ENCODE data around the gene C9. TPM values are rescaled to one million over a fixed set of nuclear protein-coding genes. Genes with fewer than 3 reads are reported as not detected.
"Not testable (repeated sequence)": the region's sequence is repeated elsewhere in the genome, so short reads cannot be mapped to it uniquely, and the experiment has no call there.

Gene C9
- total RNA-seq, 5 donors from 2014 or later (not counting 1 experiment from before 2014, with no cell fraction given) = 0.41 to 0.59 (median 0.44) TPM; not detected in 2

- WGBS (ENCODE audit: insufficient coverage) = 85% methylated on average over 3 of the region's 4 CpGs
- no peaks in the 10 kb centered on the region for H3K9me3 ChIP-seq
- H3K4me1 ChIP-seq (ENCODE audit: control insufficient read depth in 1 of 2, extremely low read depth in 1 of 2, insufficient read depth in 2 of 2, low read length in 2 of 2) = no peaks in the 10 kb centered on the region
- DNase-seq (no peak), ATAC-seq (replicated peaks in 1 of 4) (no peak)
- H3K36me3 ChIP-seq (ENCODE audit: control insufficient read depth in 2 of 2, extremely low read depth in 1 of 2, insufficient read depth in 1 of 2, low read length in 1 of 2) = no peaks in the 10 kb centered on the region
- Mint-ChIP-seq H3K27ac (no peak overlapping the region), H3K9me3 (peaks cover 23 to 31% (median 29%) of the 10 kb centered on the region in 3 donors), H3K4me3 (no peak overlapping the region), H3K27me3 (peaks cover 10 to 14% of the 10 kb centered on the region in 2 donors), H3K36me3 (no peaks in the 10 kb centered on the region), H3K4me1 (no peaks in the 10 kb centered on the region)
- H3K27me3 ChIP-seq (replicated peaks in 1 of 2; ENCODE audit: control insufficient read depth in 2 of 2, extremely low read depth in 1 of 2, insufficient read depth in 2 of 2, low read length in 1 of 2) = no peaks in the 10 kb centered on the region
- no peak overlapping the region for H3K4me3 ChIP-seq (ENCODE audit: control insufficient read depth in 1 of 2, extremely low read depth in 1 of 2, low read length in 1 of 2)
- ChIA-PET CTCF (no interaction called here), POLR2A (interaction anchor here in 1 of 2 donors (0.7 kb wide), 1 partner anchor 10 kb away, joined by 3 read pairs; no protein-coding TSS in a partner anchor)
- no peak overlapping the region for H3K27ac ChIP-seq (ENCODE audit: low read length)
Measured at GRCh38 chr5:39349484-39349883, 14.8 kb downstream of the C9 start.

- Histone ChIP-seq H3K4me1 (ENCODE audit: control insufficient read depth in 1 of 2, extremely low read depth in 1 of 2, insufficient read depth in 2 of 2, low read length in 2 of 2) (peaks cover 0 to 6% of the 10 kb centered on the region in 2 experiments), H3K9me3 (no peaks in the 10 kb centered on the region), H3K27me3 (replicated peaks in 1 of 2; ENCODE audit: control insufficient read depth in 2 of 2, extremely low read depth in 1 of 2, insufficient read depth in 2 of 2, low read length in 1 of 2) (peaks cover 0 to 6% of the 10 kb centered on the region in 2 experiments), H3K4me3 (ENCODE audit: control insufficient read depth in 1 of 2, extremely low read depth in 1 of 2, low read length in 1 of 2) (no peak overlapping the region), H3K27ac (ENCODE audit: low read length) (no peak overlapping the region), H3K36me3 (ENCODE audit: control insufficient read depth in 2 of 2, extremely low read depth in 1 of 2, insufficient read depth in 1 of 2, low read length in 1 of 2) (no peaks in the 10 kb centered on the region)
- H3K9me3 Mint-ChIP-seq = peaks cover 0 to 17% (median 0%) of the 10 kb centered on the region in 3 donors
- ATAC-seq (replicated peaks in 1 of 4) (no peak), DNase-seq (no peak)
- POLR2A ChIA-PET = no interaction called here
- H3K4me3 Mint-ChIP-seq = no peak overlapping the region
- H3K27me3 Mint-ChIP-seq = peaks cover 27 to 33% of the 10 kb centered on the region in 2 donors
- CTCF ChIA-PET = no interaction called here
- H3K27ac Mint-ChIP-seq = no peak overlapping the region
- H3K4me1 Mint-ChIP-seq = no peaks in the 10 kb centered on the region
- H3K36me3 Mint-ChIP-seq = peaks cover 3% of the 10 kb centered on the region
- 100% methylated on average over 1 of the region's 1 CpG for WGBS (ENCODE audit: insufficient coverage)
Measured at GRCh38 chr5:39342460-39342859, 21.8 kb downstream of the C9 start.

GRCh38 chr5:39341896-39342295 is 22.4 kb downstream of the C9 start:
- CTCF ChIA-PET = no interaction called here

GRCh38 chr5:39340506-39340905 is 23.8 kb downstream of the C9 start:
- H3K4me1 ChIP-seq (ENCODE audit: control insufficient read depth in 1 of 2, extremely low read depth in 1 of 2, insufficient read depth in 2 of 2, low read length in 2 of 2) = peaks cover 0 to 6% of the 10 kb centered on the region in 2 experiments
- CTCF ChIA-PET = interaction anchor here in 1 of 2 donors (0.5 kb wide), 1 partner anchor 905 kb away, joined by 5 read pairs; no protein-coding TSS in a partner anchor
- DNase-seq (no peak), ATAC-seq (replicated peaks in 1 of 4) (no peak)
- peaks cover 3% of the 10 kb centered on the region for H3K36me3 Mint-ChIP-seq
- H3K27ac ChIP-seq (ENCODE audit: low read length) = no peak overlapping the region
- H3K4me3 ChIP-seq (ENCODE audit: control insufficient read depth in 1 of 2, extremely low read depth in 1 of 2, low read length in 1 of 2) = no peak overlapping the region
- H3K27me3 ChIP-seq (replicated peaks in 1 of 2; ENCODE audit: control insufficient read depth in 2 of 2, extremely low read depth in 1 of 2, insufficient read depth in 2 of 2, low read length in 1 of 2) = peaks cover 0 to 6% of the 10 kb centered on the region in 2 experiments
- no CpG with 5 or more reads among the region's 1 CpG for WGBS (ENCODE audit: insufficient coverage)
- H3K9me3 ChIP-seq = no peaks in the 10 kb centered on the region
- H3K9me3 Mint-ChIP-seq = peaks cover 0 to 13% (median 0%) of the 10 kb centered on the region in 3 donors
- no peak overlapping the region for H3K4me3 Mint-ChIP-seq
- H3K36me3 ChIP-seq (ENCODE audit: control insufficient read depth in 2 of 2, extremely low read depth in 1 of 2, insufficient read depth in 1 of 2, low read length in 1 of 2) = no peaks in the 10 kb centered on the region
- peaks cover 20 to 31% of the 10 kb centered on the region in 2 donors for H3K27me3 Mint-ChIP-seq
- H3K27ac Mint-ChIP-seq = no peak overlapping the region
- POLR2A ChIA-PET = no interaction called here
- no peaks in the 10 kb centered on the region for H3K4me1 Mint-ChIP-seq

More at GRCh38 chr5:39341896-39342295, 22.4 kb downstream of the C9 start:
- Mint-ChIP-seq H3K4me1 (no peaks in the 10 kb centered on the region), H3K27ac (no peak overlapping the region), H3K27me3 (peaks cover 25 to 33% of the 10 kb centered on the region in 2 donors), H3K4me3 (no peak overlapping the region), H3K9me3 (peaks cover 0 to 17% (median 0%) of the 10 kb centered on the region in 3 donors), H3K36me3 (peaks cover 3% of the 10 kb centered on the region)
- H3K27ac ChIP-seq (ENCODE audit: low read length) = no peak overlapping the region
- H3K4me3 ChIP-seq (ENCODE audit: control insufficient read depth in 1 of 2, extremely low read depth in 1 of 2, low read length in 1 of 2) = no peak overlapping the region
- ATAC-seq (replicated peaks in 1 of 4) (no peak), DNase-seq (no peak)
- POLR2A ChIA-PET = no interaction called here
- H3K27me3 ChIP-seq (replicated peaks in 1 of 2; ENCODE audit: control insufficient read depth in 2 of 2, extremely low read depth in 1 of 2, insufficient read depth in 2 of 2, low read length in 1 of 2) = peaks cover 0 to 6% of the 10 kb centered on the region in 2 experiments
- no peaks in the 10 kb centered on the region for H3K9me3 ChIP-seq
- H3K4me1 ChIP-seq (ENCODE audit: control insufficient read depth in 1 of 2, extremely low read depth in 1 of 2, insufficient read depth in 2 of 2, low read length in 2 of 2) = peaks cover 0 to 6% of the 10 kb centered on the region in 2 experiments
- no CpG with 5 or more reads among the region's 1 CpG for WGBS (ENCODE audit: insufficient coverage)
- no peaks in the 10 kb centered on the region for H3K36me3 ChIP-seq (ENCODE audit: control insufficient read depth in 2 of 2, extremely low read depth in 1 of 2, insufficient read depth in 1 of 2, low read length in 1 of 2)

- CTCF ChIA-PET = no interaction called here
Measured at GRCh38 chr5:39337252-39337915, 26.9 kb downstream of the C9 start.

GRCh38 chr5:39334296-39334695 is 30.0 kb downstream of the C9 start:
- H3K36me3 Mint-ChIP-seq; H3K4me1 Mint-ChIP-seq; H3K36me3 ChIP-seq (ENCODE audit: control insufficient read depth in 2 of 2, extremely low read depth in 1 of 2, insufficient read depth in 1 of 2, low read length in 1 of 2); POLR2A ChIA-PET; H3K27ac ChIP-seq (ENCODE audit: low read length); H3K27me3 Mint-ChIP-seq; ATAC-seq (replicated peaks in 1 of 4); H3K9me3 Mint-ChIP-seq; H3K4me3 Mint-ChIP-seq; CTCF ChIA-PET; H3K9me3 ChIP-seq; H3K4me1 ChIP-seq (ENCODE audit: control insufficient read depth in 1 of 2, extremely low read depth in 1 of 2, insufficient read depth in 2 of 2, low read length in 2 of 2); H3K4me3 ChIP-seq (ENCODE audit: control insufficient read depth in 1 of 2, extremely low read depth in 1 of 2, low read length in 1 of 2); H3K27me3 ChIP-seq (replicated peaks in 1 of 2; ENCODE audit: control insufficient read depth in 2 of 2, extremely low read depth in 1 of 2, insufficient read depth in 2 of 2, low read length in 1 of 2); H3K27ac Mint-ChIP-seq: not testable (repeated sequence)
- 100% methylated on average over 1 of the region's 27 CpGs for WGBS (ENCODE audit: insufficient coverage)
- peak in 1 of 35 experiments; percentile 0 for DNase-seq

More at GRCh38 chr5:39337252-39337915, 26.9 kb downstream of the C9 start:
- H3K4me3 ChIP-seq (ENCODE audit: control insufficient read depth in 1 of 2, extremely low read depth in 1 of 2, low read length in 1 of 2) = no peak overlapping the region
- H3K27ac ChIP-seq (ENCODE audit: low read length) = no peak overlapping the region
- H3K27ac Mint-ChIP-seq = no peak overlapping the region
- H3K9me3 ChIP-seq = no peaks in the 10 kb centered on the region
- ATAC-seq (replicated peaks in 1 of 4) (no peak), DNase-seq (no peak)
- H3K4me1 ChIP-seq (ENCODE audit: control insufficient read depth in 1 of 2, extremely low read depth in 1 of 2, insufficient read depth in 2 of 2, low read length in 2 of 2) = no peaks in the 10 kb centered on the region
- H3K4me1 Mint-ChIP-seq = no peaks in the 10 kb centered on the region
- POLR2A ChIA-PET = no interaction called here
- peaks cover 0 to 3% (median 0%) of the 10 kb centered on the region in 3 donors for H3K9me3 Mint-ChIP-seq
- no peak overlapping the region for H3K4me3 Mint-ChIP-seq
- no CpG with 5 or more reads among the region's 1 CpG for WGBS (ENCODE audit: insufficient coverage)
- H3K27me3 Mint-ChIP-seq = peaks cover 9 to 12% of the 10 kb centered on the region in 2 donors
- no peaks in the 10 kb centered on the region for H3K36me3 ChIP-seq (ENCODE audit: control insufficient read depth in 2 of 2, extremely low read depth in 1 of 2, insufficient read depth in 1 of 2, low read length in 1 of 2)
- no peaks in the 10 kb centered on the region for H3K27me3 ChIP-seq (replicated peaks in 1 of 2; ENCODE audit: control insufficient read depth in 2 of 2, extremely low read depth in 1 of 2, insufficient read depth in 2 of 2, low read length in 1 of 2)
- no peaks in the 10 kb centered on the region for H3K36me3 Mint-ChIP-seq
